ENCODE data around the gene TRAPPC10.
"Not testable (repeated sequence)": the region's sequence is repeated elsewhere in the genome, so short reads cannot be mapped to it uniquely, and the experiment has no call there.

GRCh38 chr21:44155994-44156380 is 143.9 kb downstream of the TRAPPC10 start:
- not testable (repeated sequence) for TF ChIP-seq ATF3 (IDR thresholded peaks at IDR 0.05); MAX (IDR thresholded peaks at IDR 0.05); POLR2A (IDR thresholded peaks at IDR 0.05; ENCODE audit: borderline replicate concordance, extremely low read depth, insufficient read depth, insufficient read length)
